Measurements from ENCODE around the gene UBE2B. TPM values are rescaled to one million over a fixed set of nuclear protein-coding genes. Genes with fewer than 3 reads are reported as not detected.
A peak's percentile ranks its signal among the peaks of the same experiment; 100 is the strongest.

Gene UBE2B
- total RNA-seq, 1 donor from 2014 or later = 97.8 TPM

GRCh38 chr5:134432677-134433359 is 61.4 kb downstream of the UBE2B start:
- Mint-ChIP-seq H3K27me3 (ENCODE audit: low read depth, unreplicated experiment) (no peaks in the 10 kb centered on the region), H3K4me3 (ENCODE audit: unreplicated experiment) (no peak overlapping the region), H3K4me1 (ENCODE audit: low read depth, unreplicated experiment) (peaks cover 32% of the 10 kb centered on the region), H3K27ac (ENCODE audit: unreplicated experiment) (peak overlapping the region; percentile 59), H3K36me3 (ENCODE audit: low read depth, unreplicated experiment) (no peaks in the 10 kb centered on the region), H3K9me3 (ENCODE audit: unreplicated experiment) (no peaks in the 10 kb centered on the region)
- H3K79me2 ChIP-seq (ENCODE audit: insufficient read depth, low read length) = no peaks in the 10 kb centered on the region
- no peaks in the 10 kb centered on the region for H3K9me3 ChIP-seq (ENCODE audit: insufficient read depth, low read depth, low read length)
- FAIRE-seq (no peak), DNase-seq (ENCODE audit: low read depth) (peak; percentile 38)
- H2AFZ ChIP-seq (ENCODE audit: low read depth, low read length) = no peak overlapping the region
- H3K27ac ChIP-seq (ENCODE audit: low read depth, low read length) = no peak overlapping the region
- no peaks in the 10 kb centered on the region for H3K27me3 ChIP-seq (ENCODE audit: insufficient read depth, low read length)
- H3K4me3 ChIP-seq (ENCODE audit: insufficient read depth, low read depth, low read length) = no peak overlapping the region
- peaks cover 19% of the 10 kb centered on the region for H3K4me1 ChIP-seq (ENCODE audit: insufficient read depth, low read length)
- H3K4me2 ChIP-seq (ENCODE audit: low read length) = peak overlapping the region; percentile 45
- H4K20me1 ChIP-seq (ENCODE audit: insufficient read depth, low read length) = no peaks in the 10 kb centered on the region
- no peak overlapping the region for H3K9ac ChIP-seq (ENCODE audit: low read length)
- TF ChIP-seq EZH2 (IDR thresholded peaks at IDR 0.05; ENCODE audit: insufficient read depth, low read length) (no peak), CTCF (IDR thresholded peaks at IDR 0.05; ENCODE audit: insufficient read depth, low read depth, low read length) (no peak)
- no peaks in the 10 kb centered on the region for H3K36me3 ChIP-seq (ENCODE audit: insufficient read depth, low read length)

- Histone ChIP-seq H2AFZ (ENCODE audit: low read depth, low read length) (no peak overlapping the region), H3K27me3 (ENCODE audit: insufficient read depth, low read length) (no peaks in the 10 kb centered on the region), H4K20me1 (ENCODE audit: insufficient read depth, low read length) (no peaks in the 10 kb centered on the region), H3K79me2 (ENCODE audit: insufficient read depth, low read length) (no peaks in the 10 kb centered on the region), H3K36me3 (ENCODE audit: insufficient read depth, low read length) (no peaks in the 10 kb centered on the region), H3K4me1 (ENCODE audit: insufficient read depth, low read length) (peaks cover 37% of the 10 kb centered on the region), H3K4me3 (ENCODE audit: insufficient read depth, low read depth, low read length) (no peak overlapping the region), H3K9ac (ENCODE audit: low read length) (no peak overlapping the region), H3K4me2 (ENCODE audit: low read length) (no peak overlapping the region), H3K9me3 (ENCODE audit: insufficient read depth, low read depth, low read length) (no peaks in the 10 kb centered on the region), H3K27ac (ENCODE audit: low read depth, low read length) (peak overlapping the region; percentile 93)
- no peaks in the 10 kb centered on the region for H3K36me3 Mint-ChIP-seq (ENCODE audit: low read depth, unreplicated experiment)
- H3K27me3 Mint-ChIP-seq (ENCODE audit: low read depth, unreplicated experiment) = no peaks in the 10 kb centered on the region
- no peaks in the 10 kb centered on the region for H3K9me3 Mint-ChIP-seq (ENCODE audit: unreplicated experiment)
- H3K4me1 Mint-ChIP-seq (ENCODE audit: low read depth, unreplicated experiment) = peaks cover 45% of the 10 kb centered on the region
- peak overlapping the region; percentile 60 for H3K4me3 Mint-ChIP-seq (ENCODE audit: unreplicated experiment)
- DNase-seq (ENCODE audit: low read depth) (peak; percentile 73), FAIRE-seq (no peak)
- TF ChIP-seq CTCF (IDR thresholded peaks at IDR 0.05; ENCODE audit: insufficient read depth, low read depth, low read length) (no peak), EZH2 (IDR thresholded peaks at IDR 0.05; ENCODE audit: insufficient read depth, low read length) (no peak)
- peak overlapping the region; percentile 80 for H3K27ac Mint-ChIP-seq (ENCODE audit: unreplicated experiment)
These were observed 64.2 kb downstream of the UBE2B start for GRCh38 chr5:134435560-134435959.
